Cardiac fibroblast (primary cell): ENCODE data around the gene SHISA4.

ENCODE experiments used
- DNase-seq, 2 donors: peaks; one replicate each; pipeline versions ENCODE4 v3.0.0 to v3.0.0-alpha.2; 2010; ENCODE audit warnings: low read depth in 2 of 2
- H3K4me3 ChIP-seq, 2 donors: replicated peaks in 1 of 2; 1 replicate in 1 of 2; 2 replicates in 1 of 2; pipeline ENCODE4 v1.5.1; 2011; ENCODE audit warnings: low read depth in 2 of 2, low read length in 2 of 2, mild to moderate bottlenecking in 2 of 2, moderate library complexity in 1 of 2
- CTCF ChIP-seq: IDR thresholded peaks from one replicate; pipeline ENCODE4 v1.5.1; 2011; ENCODE audit warnings: low read depth, mild to moderate bottlenecking, low read length, inconsistent platforms

The SHISA4 gene

GRCh38 chr1:201859424-201859823 lies 29.3 kb upstream of the SHISA4 start:
- DNase-seq, result peak in 1 of 2 donors; percentile 31
- TF ChIP-seq CTCF, result no peak
- no peak overlapping the region for H3K4me3 ChIP-seq

GRCh38 chr1:201861448-201861847 lies 27.2 kb upstream of the SHISA4 start:
- no peak for TF ChIP-seq CTCF
- no peak overlapping the region for H3K4me3 ChIP-seq
- no peak for DNase-seq

GRCh38 chr1:201870397-201870796 lies 18.3 kb upstream of the SHISA4 start:
- peak in 1 of 2 donors; percentile 46 for DNase-seq
- no peak overlapping the region for H3K4me3 ChIP-seq
- TF ChIP-seq CTCF, result no peak

- H3K4me3 ChIP-seq, result no peak overlapping the region
- DNase-seq, result no peak
- TF ChIP-seq CTCF, result no peak
These were observed 14.0 kb upstream of the SHISA4 start for GRCh38 chr1:201874672-201875071.

- DNase-seq, result peak; percentile 27 to 43
- H3K4me3 ChIP-seq, result no peak overlapping the region
- peak; percentile 56 for TF ChIP-seq CTCF
These were observed 12.4 kb upstream of the SHISA4 start for GRCh38 chr1:201876148-201876818.

GRCh38 chr1:201877877-201878401 lies 10.8 kb upstream of the SHISA4 start:
- TF ChIP-seq CTCF, result peak; percentile 66
- peak; percentile 66 to 71 for DNase-seq

More at GRCh38 chr1:201877877-201878401, 10.8 kb upstream of the SHISA4 start:
- H3K4me3 ChIP-seq, result no peak overlapping the region
